ENCODE results near the gene YAE1. TPM values are rescaled to one million over a fixed set of nuclear protein-coding genes. Genes with fewer than 3 reads are reported as not detected.
A peak's percentile ranks its signal among the peaks of the same experiment; 100 is the strongest.

Gene YAE1
- total and polyA plus RNA-seq, 2 donors (not counting 1 experiment from before 2014, with no cell fraction given): 36.3 to 39.3 TPM

- Histone ChIP-seq H2AFZ (ENCODE audit: low read length) (no peak overlapping the region), H3K27me3 (ENCODE audit: control insufficient read depth, insufficient read depth, low read length) (peaks cover 2% of the 10 kb centered on the region), H3K36me3 (ENCODE audit: control insufficient read depth, insufficient read depth, low read length) (no peaks in the 10 kb centered on the region), H4K20me1 (ENCODE audit: control insufficient read depth, extremely low read depth, insufficient read depth, low read length) (no peaks in the 10 kb centered on the region), H3K27ac (ENCODE audit: insufficient read depth, low read length) (no peak overlapping the region), H3K4me1 (ENCODE audit: control insufficient read depth, extremely low read depth, insufficient read depth, low read length) (no peaks in the 10 kb centered on the region), H3K4me2 (ENCODE audit: extremely low read depth, insufficient read depth, low read length) (no peak overlapping the region), H3K9ac (ENCODE audit: insufficient read depth, low read length) (no peak overlapping the region), H3K4me3 (replicated peaks in 1 of 4; ENCODE audit: control extremely low read depth in 1 of 4, insufficient read depth in 1 of 4, low read depth in 3 of 4, low read length in 4 of 4) (no peak overlapping the region), H3K79me2 (ENCODE audit: control insufficient read depth, insufficient read depth, low read length) (no peaks in the 10 kb centered on the region), H3K9me3 (ENCODE audit: control insufficient read depth, insufficient read depth, low read depth, low read length) (no peaks in the 10 kb centered on the region)
- DNase-seq (ENCODE audit: low read depth in 2 of 2): no peak
- TF ChIP-seq EZH2 (IDR thresholded peaks at IDR 0.05; ENCODE audit: low read length, missing control alignments) (no peak), CTCF (conservative IDR thresholded peaks at IDR 0.05 in 1 of 2, IDR thresholded peaks at IDR 0.05 in 1 of 2; ENCODE audit: low read depth in 1 of 2, low read length in 2 of 2) (no peak)
Measured at GRCh38 chr7:39550411-39550810, 15.8 kb upstream of the YAE1 start.

- Histone ChIP-seq H2AFZ (ENCODE audit: low read length) (no peak overlapping the region), H3K4me2 (ENCODE audit: extremely low read depth, insufficient read depth, low read length) (no peak overlapping the region), H3K4me1 (ENCODE audit: control insufficient read depth, extremely low read depth, insufficient read depth, low read length) (no peaks in the 10 kb centered on the region), H3K4me3 (replicated peaks in 1 of 4; ENCODE audit: control extremely low read depth in 1 of 4, insufficient read depth in 1 of 4, low read depth in 3 of 4, low read length in 4 of 4) (no peak overlapping the region), H3K36me3 (ENCODE audit: control insufficient read depth, insufficient read depth, low read length) (no peaks in the 10 kb centered on the region), H4K20me1 (ENCODE audit: control insufficient read depth, extremely low read depth, insufficient read depth, low read length) (no peaks in the 10 kb centered on the region), H3K9ac (ENCODE audit: insufficient read depth, low read length) (no peak overlapping the region), H3K27ac (ENCODE audit: insufficient read depth, low read length) (no peak overlapping the region), H3K27me3 (ENCODE audit: control insufficient read depth, insufficient read depth, low read length) (peaks cover 4% of the 10 kb centered on the region), H3K9me3 (ENCODE audit: control insufficient read depth, insufficient read depth, low read depth, low read length) (no peaks in the 10 kb centered on the region), H3K79me2 (ENCODE audit: control insufficient read depth, insufficient read depth, low read length) (no peaks in the 10 kb centered on the region)
- TF ChIP-seq CTCF (conservative IDR thresholded peaks at IDR 0.05 in 1 of 2, IDR thresholded peaks at IDR 0.05 in 1 of 2; ENCODE audit: low read depth in 1 of 2, low read length in 2 of 2) (no peak), EZH2 (IDR thresholded peaks at IDR 0.05; ENCODE audit: low read length, missing control alignments) (no peak)
- no peak for DNase-seq (ENCODE audit: low read depth in 2 of 2)
Measured at GRCh38 chr7:39553436-39553835, 12.8 kb upstream of the YAE1 start.

- Histone ChIP-seq H3K27ac (ENCODE audit: insufficient read depth, low read length) (no peak overlapping the region), H2AFZ (ENCODE audit: low read length) (no peak overlapping the region), H3K4me3 (replicated peaks in 1 of 4; ENCODE audit: control extremely low read depth in 1 of 4, insufficient read depth in 1 of 4, low read depth in 3 of 4, low read length in 4 of 4) (no peak overlapping the region), H3K9me3 (ENCODE audit: control insufficient read depth, insufficient read depth, low read depth, low read length) (no peaks in the 10 kb centered on the region), H3K9ac (ENCODE audit: insufficient read depth, low read length) (no peak overlapping the region), H4K20me1 (ENCODE audit: control insufficient read depth, extremely low read depth, insufficient read depth, low read length) (no peaks in the 10 kb centered on the region), H3K79me2 (ENCODE audit: control insufficient read depth, insufficient read depth, low read length) (no peaks in the 10 kb centered on the region), H3K4me1 (ENCODE audit: control insufficient read depth, extremely low read depth, insufficient read depth, low read length) (no peaks in the 10 kb centered on the region), H3K4me2 (ENCODE audit: extremely low read depth, insufficient read depth, low read length) (no peak overlapping the region), H3K36me3 (ENCODE audit: control insufficient read depth, insufficient read depth, low read length) (no peaks in the 10 kb centered on the region), H3K27me3 (ENCODE audit: control insufficient read depth, insufficient read depth, low read length) (peaks cover 4% of the 10 kb centered on the region)
- DNase-seq (ENCODE audit: low read depth in 2 of 2): peak; percentile 5 to 9
- TF ChIP-seq CTCF (conservative IDR thresholded peaks at IDR 0.05 in 1 of 2, IDR thresholded peaks at IDR 0.05 in 1 of 2; ENCODE audit: low read depth in 1 of 2, low read length in 2 of 2) (peak in 1 of 2 donors; percentile 3), EZH2 (IDR thresholded peaks at IDR 0.05; ENCODE audit: low read length, missing control alignments) (no peak)
Measured at GRCh38 chr7:39554583-39555165, 11.5 kb upstream of the YAE1 start.

Measured in fibroblast of lung (primary cell).